GM18858 (cell line): Measurements from ENCODE around the gene MICAL2.

ENCODE experiments used
- ATAC-seq: cut with Tn5 transposase; IDR thresholded peaks from one replicate; pipeline ENCODE4 v1.9.1; 2021; ENCODE audit not compliant: unreplicated experiment

Gene MICAL2

DNA sequence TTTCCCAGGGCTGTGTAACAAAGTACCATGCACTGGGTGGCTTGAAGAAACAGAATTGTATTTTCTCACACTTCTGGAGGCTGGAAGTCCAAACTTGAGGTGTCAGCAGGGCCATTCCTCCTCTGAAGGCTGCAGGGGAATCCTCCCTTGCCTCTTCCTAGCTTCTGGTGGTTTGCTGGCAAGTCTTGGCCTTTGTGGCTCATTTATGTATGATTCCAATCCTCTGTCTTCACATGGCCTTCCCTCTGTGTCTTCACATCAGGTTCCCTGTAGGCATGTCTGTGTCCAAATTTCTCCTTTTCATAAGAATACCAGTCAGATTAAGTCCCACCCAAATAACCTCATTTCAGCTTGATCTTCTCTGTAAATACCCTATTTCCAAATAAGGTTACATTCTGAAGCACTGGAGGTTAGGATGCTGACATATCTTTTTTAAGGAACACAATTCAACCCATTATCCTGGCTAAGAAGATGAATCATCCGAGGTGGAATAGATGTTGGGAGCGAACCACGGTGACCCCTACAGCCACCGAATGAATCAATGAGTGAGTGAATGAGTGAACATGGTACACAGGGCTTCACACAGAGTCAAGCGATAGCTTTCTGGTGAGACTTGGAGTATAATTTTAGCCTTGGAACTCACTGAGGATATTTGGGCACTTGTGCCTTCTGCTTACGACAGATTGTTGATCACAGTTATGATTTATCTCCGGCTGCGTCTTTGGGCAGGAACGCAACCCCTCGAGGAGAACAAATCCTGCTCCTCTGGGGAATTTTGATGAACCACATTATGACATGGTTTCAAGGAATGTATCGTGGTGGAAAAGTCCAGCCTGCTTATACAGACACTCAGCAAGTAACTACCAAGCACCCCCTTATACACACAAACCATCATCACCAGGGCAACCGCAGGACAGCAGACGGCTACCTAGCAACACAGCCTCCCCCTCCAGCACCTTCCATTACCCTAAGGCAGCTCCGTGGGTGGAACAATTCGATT, 34.3 kb upstream of the MICAL2 start:
- ATAC-seq, result no peak

GRCh38 chr11:12076840-12077534, 33.4 kb upstream of the MICAL2 start:
- no peak for ATAC-seq

- no peak for ATAC-seq
Measured at GRCh38 chr11:12077535-12078280, 32.7 kb upstream of the MICAL2 start.

DNA sequence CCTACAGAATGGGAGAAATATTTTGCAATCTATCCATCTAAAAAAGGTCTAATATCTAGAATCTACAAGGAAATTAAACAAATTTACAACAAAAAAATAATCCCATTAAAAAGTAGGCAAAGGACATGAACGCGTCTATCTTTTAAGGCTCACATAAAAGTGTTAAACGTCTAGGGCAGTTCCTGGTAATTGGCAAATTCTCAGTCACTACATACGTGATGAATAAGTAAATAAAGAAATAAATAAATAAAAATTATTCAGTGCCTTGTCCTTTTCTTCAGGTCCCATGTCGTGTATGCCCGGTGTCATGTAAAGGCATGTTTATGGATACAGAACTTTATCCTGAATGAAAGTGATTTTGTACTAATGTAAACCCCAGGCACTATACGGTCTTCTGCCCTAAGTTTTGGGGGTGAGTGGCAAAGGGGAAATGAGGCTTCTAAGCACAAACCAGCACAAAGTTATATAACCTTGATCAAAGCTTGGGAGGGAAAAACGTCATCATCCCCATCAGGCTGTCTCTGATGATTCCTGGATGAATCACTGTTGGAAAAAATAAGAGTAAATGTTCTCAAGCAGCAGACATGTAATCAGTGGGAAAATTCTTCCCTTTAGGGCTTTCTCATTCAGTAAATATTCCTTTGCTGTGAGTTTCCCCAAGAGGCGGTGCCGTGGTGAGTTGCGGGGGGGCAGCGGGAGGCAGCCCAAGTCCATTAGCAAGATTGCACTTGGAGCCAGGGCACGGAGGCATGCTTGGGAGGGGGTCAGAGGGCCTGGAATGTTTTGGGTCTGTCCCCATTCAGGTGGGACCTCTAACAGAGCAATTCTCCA, 30.4 kb upstream of the MICAL2 start:
- ATAC-seq, result no peak

- ATAC-seq, result no peak
Measured at GRCh38 chr11:12083380-12083779, 27.0 kb upstream of the MICAL2 start.

GRCh38 chr11:12084256-12084655, 26.1 kb upstream of the MICAL2 start:
- no peak for ATAC-seq

DNA sequence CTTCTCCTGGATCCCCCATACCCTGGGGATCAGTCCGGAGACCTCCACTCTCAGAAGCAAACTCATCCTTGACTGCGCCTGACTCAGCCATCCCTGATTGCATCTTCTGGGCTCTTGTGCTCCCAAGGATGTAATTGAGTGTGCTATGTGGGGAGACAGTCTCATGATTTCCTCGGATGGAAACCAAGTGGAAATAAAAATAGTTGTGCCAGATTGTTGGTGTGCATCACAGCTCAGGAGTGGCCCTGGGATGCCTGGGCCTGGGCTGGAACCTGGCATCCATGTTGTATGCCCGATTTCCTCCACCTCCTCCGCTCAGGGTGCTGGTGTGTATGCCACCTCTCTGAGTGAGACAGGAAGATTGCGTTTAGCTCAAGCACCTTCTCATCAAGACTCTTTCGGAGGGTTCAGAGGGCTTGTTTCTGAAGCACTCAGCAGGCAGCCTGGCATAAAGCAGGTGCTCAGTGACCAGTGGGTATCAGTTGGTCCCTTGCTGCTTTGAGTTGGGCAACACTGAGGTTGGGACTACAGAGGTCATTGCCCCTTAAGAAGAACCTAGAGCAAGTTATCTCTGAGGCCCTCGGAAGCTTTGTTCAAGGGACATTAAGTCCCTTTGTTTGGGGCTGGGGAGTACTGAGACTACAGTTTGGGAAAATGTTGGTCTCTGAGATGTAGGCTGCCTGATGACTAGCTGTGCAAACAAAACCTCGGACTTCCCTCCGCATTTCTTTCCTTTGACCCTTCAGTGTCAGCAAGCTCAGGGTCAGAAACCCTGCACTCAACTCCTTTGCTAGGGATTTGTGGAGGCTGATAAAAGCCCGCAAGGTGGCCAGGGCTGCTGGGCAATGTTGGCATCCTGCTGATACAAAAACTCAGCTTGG, 24.8 kb upstream of the MICAL2 start:
- no peak for ATAC-seq

DNA sequence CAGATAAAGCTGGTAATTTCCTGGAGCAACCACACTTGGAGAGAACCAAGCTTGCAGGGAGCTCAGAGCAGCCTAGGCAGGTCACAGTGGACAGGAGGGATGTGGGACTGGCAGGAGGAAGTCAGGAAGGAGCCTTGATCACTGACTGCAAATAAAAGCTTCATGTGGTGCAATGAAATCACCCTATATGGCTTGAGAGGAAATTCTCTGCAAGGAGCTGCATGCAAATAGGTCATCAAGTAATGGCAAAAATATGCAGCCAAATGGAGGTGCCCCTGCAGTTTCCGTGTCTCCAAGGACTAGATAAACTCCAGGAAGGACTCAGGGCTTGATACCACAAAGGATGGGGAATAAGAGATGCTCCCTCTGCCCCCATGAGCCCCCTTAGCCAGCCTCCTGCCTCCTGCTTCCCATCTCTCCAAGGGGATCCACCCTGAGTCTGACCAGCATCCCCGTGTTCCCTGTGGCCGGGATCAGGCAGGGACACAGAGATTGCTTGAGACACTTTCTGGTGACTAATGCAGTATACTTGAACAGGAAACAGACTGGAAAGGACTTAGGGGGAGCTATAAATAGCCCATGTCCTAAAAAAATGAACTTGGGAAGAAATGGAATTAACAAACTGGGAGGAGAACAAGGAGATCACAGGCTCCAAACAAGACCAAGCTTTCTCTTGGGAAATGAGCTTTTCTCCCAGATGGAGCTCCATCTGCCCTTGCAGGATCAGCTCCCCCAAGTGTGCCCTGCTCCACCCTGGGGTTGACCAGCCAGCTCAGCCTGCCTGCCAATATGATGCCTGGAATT, 23.9 kb upstream of the MICAL2 start:
- ATAC-seq, result no peak

GRCh38 chr11:12087075-12088004, 23.1 kb upstream of the MICAL2 start:
- no peak for ATAC-seq

DNA sequence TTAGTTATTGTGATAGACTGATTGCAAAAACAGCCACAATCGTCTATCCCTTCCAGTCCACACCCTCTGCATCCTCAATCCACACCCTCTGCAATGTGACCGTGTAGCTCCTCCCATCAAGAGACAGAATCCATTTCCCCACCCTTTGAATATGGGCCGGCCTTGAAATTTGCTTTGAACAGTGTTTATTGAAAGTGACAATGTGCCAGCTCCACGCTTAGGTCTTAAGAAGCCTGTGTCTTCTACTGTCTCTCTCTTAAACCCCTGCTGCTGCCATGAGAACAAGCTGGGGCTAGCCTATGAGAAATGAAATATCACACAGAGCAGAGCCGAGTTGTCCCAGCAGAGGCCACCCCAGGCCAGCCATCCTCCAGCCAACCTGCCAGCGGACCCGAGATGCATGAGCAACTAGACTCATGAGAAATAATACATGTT, 22.3 kb upstream of the MICAL2 start:
- no peak for ATAC-seq

DNA sequence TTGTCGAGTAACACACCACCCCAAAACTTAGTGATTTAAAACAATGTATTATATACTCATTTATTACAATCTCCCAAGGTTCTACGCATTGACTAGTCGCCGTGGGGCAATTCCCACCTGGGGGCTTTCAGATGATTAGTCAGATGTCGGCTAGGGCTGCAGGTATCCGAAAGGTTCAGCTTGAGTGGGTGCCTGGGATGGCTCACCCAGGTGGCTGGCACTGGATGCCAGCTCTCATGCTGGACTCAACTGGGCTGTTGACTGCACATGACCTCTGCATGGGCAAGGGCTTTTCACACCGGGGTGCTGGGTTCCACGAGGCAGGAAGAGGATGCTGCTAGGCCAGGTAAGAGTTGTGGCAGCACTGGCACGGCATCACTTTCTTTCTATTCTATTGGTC, 21.9 kb upstream of the MICAL2 start:
- ATAC-seq, result no peak

DNA sequence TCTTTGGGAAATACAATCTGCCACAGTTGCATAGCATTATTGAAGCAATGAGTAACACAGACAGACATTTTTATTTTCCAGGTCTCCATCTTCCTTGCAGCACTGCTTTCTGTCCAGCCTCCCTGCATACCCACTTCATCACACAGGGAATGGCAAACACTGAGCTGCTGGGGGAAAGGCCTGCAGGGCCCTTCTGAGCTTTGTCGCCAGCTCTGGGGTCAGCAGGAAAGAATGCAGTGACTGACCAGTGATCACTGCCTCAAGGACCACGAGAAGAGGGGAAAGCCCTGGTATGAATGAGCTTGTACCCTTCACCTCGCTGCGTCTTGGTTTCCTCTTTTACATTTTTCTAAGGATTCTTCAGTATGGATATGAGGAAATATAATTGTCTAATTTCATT, 21.3 kb upstream of the MICAL2 start:
- no peak for ATAC-seq

DNA sequence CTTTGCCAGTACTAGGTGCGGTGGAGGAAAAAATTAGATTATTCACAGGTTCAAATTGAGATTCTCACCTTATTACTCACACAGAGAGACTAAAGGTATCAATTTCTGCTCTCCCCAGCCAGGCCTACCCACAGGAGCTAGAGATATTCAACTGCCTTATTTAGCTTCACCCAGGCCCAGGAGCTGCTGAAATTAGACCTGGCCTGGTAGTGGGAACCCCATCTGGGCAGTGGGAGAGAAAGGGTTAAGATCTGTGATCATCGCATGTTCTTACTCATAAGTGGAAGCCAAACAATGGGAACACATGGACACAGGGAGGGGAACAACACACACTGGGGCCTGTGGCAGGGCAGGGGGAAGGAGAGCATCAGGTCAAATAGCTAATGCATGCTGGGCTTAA, 20.9 kb upstream of the MICAL2 start:
- ATAC-seq, result no peak

DNA sequence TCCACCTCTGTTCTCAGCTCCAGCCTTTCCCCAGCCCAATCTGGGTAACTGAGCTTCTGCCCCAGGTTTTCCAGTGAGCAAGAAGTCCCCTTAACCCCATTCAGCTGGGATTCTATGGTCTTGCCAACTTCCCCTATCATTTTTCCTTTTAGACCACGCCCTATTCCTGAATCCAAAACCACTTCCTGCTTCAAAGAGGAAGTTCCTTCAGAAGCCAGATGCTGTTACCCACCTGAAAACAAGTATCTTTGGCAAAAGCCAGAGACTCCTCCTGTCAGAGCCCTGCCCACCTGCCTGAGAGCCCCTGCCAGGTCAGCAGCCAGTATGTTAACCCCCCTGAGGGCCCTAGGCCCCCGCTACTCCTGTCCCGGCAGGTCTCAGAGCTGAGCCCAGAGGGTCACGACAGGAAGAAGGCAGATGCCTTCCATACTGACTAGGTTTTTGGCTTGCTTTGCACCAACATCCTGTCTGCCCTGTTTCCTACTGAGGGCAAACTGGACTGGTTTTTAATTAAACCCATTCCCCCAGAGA, 20.3 kb upstream of the MICAL2 start:
- no peak for ATAC-seq

DNA sequence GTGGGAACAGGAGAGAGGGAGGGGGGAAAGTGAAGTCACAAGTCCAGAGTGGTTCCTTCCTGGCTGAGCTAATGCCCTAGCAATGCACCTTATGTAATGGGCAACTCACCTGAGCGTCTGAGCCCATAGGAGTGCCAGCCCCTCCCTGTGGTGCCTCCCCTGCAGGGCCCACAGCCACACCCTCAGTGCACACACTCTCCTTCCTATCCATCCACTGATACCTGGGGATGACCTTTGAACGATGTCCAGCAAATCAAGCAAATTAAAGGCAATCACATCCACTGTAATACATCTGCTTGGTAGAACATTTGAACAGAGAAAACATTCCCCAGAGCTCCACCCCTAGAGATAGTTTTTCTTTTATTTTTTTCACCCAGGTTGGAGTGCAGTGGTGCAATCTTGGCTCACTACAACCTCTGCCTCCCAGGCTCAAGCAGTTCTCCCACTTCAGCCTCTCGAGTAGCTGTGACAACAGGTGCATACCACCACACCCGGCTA, 19.6 kb upstream of the MICAL2 start:
- no peak for ATAC-seq

GRCh38 chr11:12091956-12092558, 18.3 kb upstream of the MICAL2 start:
- no peak for ATAC-seq

DNA sequence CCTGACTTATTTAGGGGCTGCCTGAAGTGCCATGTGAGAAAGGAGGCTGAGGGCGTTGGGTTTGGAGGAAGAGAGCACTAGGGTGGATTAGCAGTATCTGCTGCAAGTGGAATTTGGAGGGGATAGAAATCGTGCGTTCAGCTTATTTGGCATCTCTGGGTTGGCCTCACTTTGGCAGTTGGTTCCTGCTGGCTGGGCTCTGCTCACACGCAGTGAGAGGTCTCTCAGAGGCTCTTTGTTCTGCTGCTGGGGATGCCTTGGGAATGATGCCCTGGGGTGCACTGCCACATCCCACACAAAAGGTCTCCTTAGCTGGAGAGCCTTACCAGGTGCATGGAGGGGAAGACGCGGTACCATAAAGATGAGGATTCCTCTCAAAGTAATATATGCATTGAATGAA, 17.7 kb upstream of the MICAL2 start:
- ATAC-seq, result no peak
